ENCODE results near the gene PLXNA2.

PLXNA2 gene

GRCh38 chr1:208137193-208137592 lies 107.0 kb downstream of the PLXNA2 start:
- DNase-seq: peak; percentile 92

- DNase-seq: no peak
These were observed 107.6 kb downstream of the PLXNA2 start for GRCh38 chr1:208136459-208137182.

GRCh38 chr1:208135354-208135753 lies 108.8 kb downstream of the PLXNA2 start:
- DNase-seq: no peak

GRCh38 chr1:208134491-208134890 lies 109.7 kb downstream of the PLXNA2 start:
- peak; percentile 75 for DNase-seq

- DNase-seq: no peak
These were observed 110.8 kb downstream of the PLXNA2 start for GRCh38 chr1:208133355-208133754.

GRCh38 chr1:208132287-208132882 lies 111.8 kb downstream of the PLXNA2 start:
- no peak for DNase-seq

GRCh38 chr1:208131621-208132286 lies 112.4 kb downstream of the PLXNA2 start:
- no peak for DNase-seq

- no peak for DNase-seq
These were observed 114.7 kb downstream of the PLXNA2 start for GRCh38 chr1:208129487-208129886.

- no peak for DNase-seq
These were observed 115.1 kb downstream of the PLXNA2 start for GRCh38 chr1:208129060-208129459.

- DNase-seq: no peak
These were observed 116.2 kb downstream of the PLXNA2 start for GRCh38 chr1:208127792-208128529.

- DNase-seq: no peak
These were observed 116.9 kb downstream of the PLXNA2 start for GRCh38 chr1:208127284-208127683.

- DNase-seq: no peak
These were observed 118.1 kb downstream of the PLXNA2 start for GRCh38 chr1:208126108-208126507.

GRCh38 chr1:208122612-208123358 lies 121.4 kb downstream of the PLXNA2 start:
- DNase-seq: no peak

- no peak for DNase-seq
These were observed 122.3 kb downstream of the PLXNA2 start for GRCh38 chr1:208121813-208122364.

- no peak for DNase-seq
These were observed 123.8 kb downstream of the PLXNA2 start for GRCh38 chr1:208120431-208120790.

- DNase-seq: no peak
These were observed 125.2 kb downstream of the PLXNA2 start for GRCh38 chr1:208118841-208119606.

- no peak for DNase-seq
These were observed 125.9 kb downstream of the PLXNA2 start for GRCh38 chr1:208118306-208118705.

GRCh38 chr1:208117826-208118225 lies 126.4 kb downstream of the PLXNA2 start:
- no peak for DNase-seq

- no peak for DNase-seq
These were observed 126.8 kb downstream of the PLXNA2 start for GRCh38 chr1:208117409-208117808.

- no peak for DNase-seq
These were observed 128.1 kb downstream of the PLXNA2 start for GRCh38 chr1:208115924-208116640.

GRCh38 chr1:208113011-208113410 lies 131.2 kb downstream of the PLXNA2 start:
- DNase-seq: no peak
